ENCODE measurements around the gene CEP164. TPM values are rescaled to one million over a fixed set of nuclear protein-coding genes. Genes with fewer than 3 reads are reported as not detected.

CEP164 gene
- total RNA-seq, 1 experiment from 2014 or later = 22.2 TPM

GRCh38 chr11:117390743-117391142 lies 63.1 kb downstream of the CEP164 start:
- Histone ChIP-seq H3K27me3 (ENCODE audit: insufficient read depth, low read length) (no peaks in the 10 kb centered on the region), H3K9me2 (ENCODE audit: insufficient read depth) (no peaks in the 10 kb centered on the region), H4K20me1 (ENCODE audit: insufficient read depth) (no peaks in the 10 kb centered on the region), H3K9me3 (ENCODE audit: control insufficient read depth in 1 of 2, insufficient read depth in 1 of 2, low read depth in 1 of 2, low read length in 2 of 2) (no peaks in the 10 kb centered on the region), H3K79me2 (ENCODE audit: insufficient read depth, low read length) (no peaks in the 10 kb centered on the region), H3K9ac (ENCODE audit: low read length) (no peak overlapping the region), H3K4me3 (replicated peaks in 1 of 2; ENCODE audit: low read depth in 1 of 2, low read length in 2 of 2) (no peak overlapping the region), H3K4me1 (ENCODE audit: control insufficient read depth in 1 of 2, insufficient read depth in 2 of 2, low read length in 2 of 2) (peaks cover 0 to 7% of the 10 kb centered on the region in 2 experiments; a peak in 2 of 4 replicates), H3K4me2 (ENCODE audit: low read length) (no peak overlapping the region), H3K27ac (ENCODE audit: low read depth, low read length) (no peak overlapping the region), H2AFZ (ENCODE audit: low read depth, low read length, poor library complexity, severe bottlenecking) (no peak overlapping the region), H3K36me3 (ENCODE audit: control insufficient read depth in 1 of 2, insufficient read depth in 2 of 2, low read length in 2 of 2) (peaks cover 0 to 17% of the 10 kb centered on the region in 2 experiments; a peak in 3 of 4 replicates)
- BruUV-seq (replicated peaks) = no TSS peak
- CTCF ChIA-PET = no interaction called here
- ATAC-seq (no peak), DNase-seq (ENCODE audit: low read depth, low spot score) (no peak)
- RAD21 ChIA-PET (ENCODE audit: low non-redundant PET in 1 of 2, low total read pairs in 2 of 2, uncharacterized antibody in 2 of 2, unreplicated experiment in 2 of 2) = no interaction called here
- POLR2A ChIA-PET = no interaction called here
- intact Hi-C loops (cut with micrococcal nuclease) = no loop called here
- TF ChIP-seq ZBTB33 (IDR thresholded peaks at IDR 0.05; ENCODE audit: extremely low read depth, insufficient replicate concordance, low read length) (no peak), EZH2 (IDR thresholded peaks at IDR 0.05) (no peak), CEBPB (IDR thresholded peaks at IDR 0.05; ENCODE audit: low read depth) (no peak), CBX3 (IDR thresholded peaks at IDR 0.05; ENCODE audit: low read depth) (no peak), POLR2AphosphoS5 (IDR thresholded peaks at IDR 0.05; ENCODE audit: low read depth, low read length) (no peak), SRF (IDR thresholded peaks at IDR 0.05; ENCODE audit: low read depth) (no peak)

- intact Hi-C loops (cut with micrococcal nuclease) = no loop called here
- POLR2A ChIA-PET = no interaction called here
- TF ChIP-seq ZBTB33 (IDR thresholded peaks at IDR 0.05; ENCODE audit: extremely low read depth, insufficient replicate concordance, low read length) = no peak
- TF ChIP-seq CBX3 (IDR thresholded peaks at IDR 0.05; ENCODE audit: low read depth) = no peak
- TF ChIP-seq ELF1 (IDR thresholded peaks at IDR 0.05; ENCODE audit: borderline replicate concordance, low read depth) = no peak
- TF ChIP-seq JUND (IDR thresholded peaks at IDR 0.05) = no peak
- no peak for TF ChIP-seq EGR1 (IDR thresholded peaks at IDR 0.05; ENCODE audit: low read depth)
- TF ChIP-seq SIN3A (IDR thresholded peaks at IDR 0.05; ENCODE audit: low read depth) = no peak
- no peak for TF ChIP-seq POLR2AphosphoS5 (IDR thresholded peaks at IDR 0.05; ENCODE audit: low read depth, low read length)
- no peak for TF ChIP-seq ATF3 (IDR thresholded peaks at IDR 0.05)
- no peak for TF ChIP-seq ZFX (IDR thresholded peaks at IDR 0.05)
- no peak for TF ChIP-seq YY1 (IDR thresholded peaks at IDR 0.05; ENCODE audit: extremely low read depth, insufficient replicate concordance, low read depth, low read length)
- Histone ChIP-seq H3K27me3 (ENCODE audit: insufficient read depth, low read length) (no peaks in the 10 kb centered on the region), H3K9me2 (ENCODE audit: insufficient read depth) (no peaks in the 10 kb centered on the region), H3K9ac (ENCODE audit: low read length) (no peak overlapping the region), H2AFZ (ENCODE audit: low read depth, low read length, poor library complexity, severe bottlenecking) (no peak overlapping the region), H4K20me1 (ENCODE audit: insufficient read depth) (no peaks in the 10 kb centered on the region), H3K4me1 (ENCODE audit: control insufficient read depth in 1 of 2, insufficient read depth in 2 of 2, low read length in 2 of 2) (peaks cover 0 to 7% of the 10 kb centered on the region in 2 experiments; a peak in 2 of 4 replicates), H3K4me3 (replicated peaks in 1 of 2; ENCODE audit: low read depth in 1 of 2, low read length in 2 of 2) (no peak overlapping the region), H3K79me2 (ENCODE audit: insufficient read depth, low read length) (no peaks in the 10 kb centered on the region), H3K9me3 (ENCODE audit: control insufficient read depth in 1 of 2, insufficient read depth in 1 of 2, low read depth in 1 of 2, low read length in 2 of 2) (no peaks in the 10 kb centered on the region), H3K36me3 (ENCODE audit: control insufficient read depth in 1 of 2, insufficient read depth in 2 of 2, low read length in 2 of 2) (peaks cover 0 to 17% of the 10 kb centered on the region in 2 experiments; a peak in 3 of 4 replicates), H3K27ac (ENCODE audit: low read depth, low read length) (no peak overlapping the region), H3K4me2 (ENCODE audit: low read length) (no peak overlapping the region)
- DNase-seq (ENCODE audit: low read depth, low spot score) (no peak), ATAC-seq (no peak)
- CTCF ChIA-PET = no interaction called here
- RAD21 ChIA-PET (ENCODE audit: low non-redundant PET in 1 of 2, low total read pairs in 2 of 2, uncharacterized antibody in 2 of 2, unreplicated experiment in 2 of 2) = no interaction called here
- no TSS peak for BruUV-seq (replicated peaks)
Observed at GRCh38 chr11:117391181-117391580, 63.5 kb downstream of the CEP164 start.
